Adrenal gland (tissue), 12 donors: ENCODE results near the gene COL19A1. TPM values are rescaled to one million over a fixed set of nuclear protein-coding genes. Genes with fewer than 3 reads are reported as not detected.

Source experiments
- DNase-seq, 7 donors: peaks; one replicate each; pipeline ENCODE4 v3.0.0-alpha.2; 2019 to 2020
- H3K27ac ChIP-seq, 5 donors: fragments of 200-600 bp; sonication (generic) in 4 of 5; 1 replicate in 3 of 5; 2 replicates in 2 of 5; pipeline versions ENCODE4 v1.5.1 to v1.8.0; 2016 to 2020; ENCODE audit warnings: mild to moderate bottlenecking in 1 of 5
- H3K27me3 ChIP-seq: fragments of 200-600 bp; 2 replicates; pipeline ENCODE4 v1.8.0; 2021
- H3K36me3 ChIP-seq, 2 donors: fragments of 200-600 bp; replicated peaks in 1 of 2; 1 replicate in 1 of 2; 2 replicates in 1 of 2; pipeline versions ENCODE4 v1.5.1 to v1.8.0; 2018 to 2022
- H3K4me1 ChIP-seq, 2 donors: fragments of 200-600 bp; replicated peaks in 1 of 2; 1 replicate in 1 of 2; 2 replicates in 1 of 2; pipeline versions ENCODE4 v1.5.1 to v1.8.0; 2018 to 2021
- H3K4me3 ChIP-seq, 4 donors: fragments of 200-600 bp; sonication (generic) in 3 of 4; one replicate each; pipeline ENCODE4 v1.5.1; 2016 to 2018
- H3K9me3 ChIP-seq, 3 donors: fragments of 200-600 bp; sonication (generic) in 1 of 3; replicated peaks in 1 of 3; 1 replicate in 2 of 3; 2 replicates in 1 of 3; pipeline versions ENCODE4 v1.5.1 to v1.8.0; 2016 to 2021
- POLR2A ChIP-seq, 2 donors: fragments of 450-650 bp; IDR thresholded peaks; one replicate each; pipeline ENCODE4 v1.6.1; 2017; ENCODE audit warnings: antibody characterized with exemption in 2 of 2, mild to moderate bottlenecking in 2 of 2, moderate library complexity in 1 of 2
- WGBS, 4 donors: extraction: QIAGEN DNeasy Blood & Tissue Kit in 2 of 4; methylation state at CpG; one replicate each; pipeline versions ENCODE4 v1.1.5 to v1.1.7; 2013 to 2017; 5-methylcytosine and 5-hydroxymethylcytosine counted together
- intact Hi-C, 2 donors: fragments of 100-400 bp; cut with DNase I; formaldehyde crosslinking; loops; one replicate each; pipeline versions ENCODE4 v1.14.1 to v1.15.0; 2022 to 2023
- polyA plus RNA-seq, 3 donors: library from polyadenylated mRNA; stranded (reverse); fragments of 200-250 nt in 2 of 3; fragments of 350-450 nt in 1 of 3; fragmentation: Illumina TruSeq in 1 of 3; extraction: RNeasy Lipid Tissue Mini Kit (QIAGEN cat#74804) in 1 of 3; gene quantifications; one replicate each; pipeline ENCODE4 v1.2.3, GENCODE V29; 2013 to 2014
- total RNA-seq, 9 donors: library from RNA; depleted of rRNA in 4 of 9; stranded (reverse); fragments of >200 nt in 4 of 9; fragments of 120-200 nt in 1 of 9; fragmentation: NEBNext Ultra II Directional in 1 of 9; extraction: Animal tissue kit (Norgen Biotek cat#: 25700) in 1 of 9; gene quantifications; one replicate each; pipeline versions ENCODE4 v1.1.0 to v1.2.4, GENCODE V29; 2013 to 2023
- TF ChIP-seq, protein P1 (sequence below), 6 experiments: fragments of 450-650 bp in 4 of 6; fragments of 200-600 bp in 2 of 6; sonication (generic) in 1 of 6; IDR thresholded peaks; 1 replicate in 5 of 6; 2 replicates in 1 of 6; pipeline versions ENCODE4 v1.5.1 to v1.8.0; 2016 to 2021; ENCODE audit warnings: antibody characterized with exemption in 6 of 6, mild to moderate bottlenecking in 2 of 6, moderate library complexity in 1 of 6
- donor health status: healthy with polysubstance abuse.
- donor health status: Bipolar disorder and iron deficiency.
- donor health status: DM: yes; HTN: yes; CAD: no.
- donor health status: DM: no; HTN: no; CAD: no.
- donor health status: DM: no; HTN: no; CAD: no.
- donor health status: DM: yes; HTN: yes; CAD: no.

Gene COL19A1
- total and polyA plus RNA-seq, 12 donors = under 0.01 to 0.32 (median 0.11) TPM; not detected in 5

GRCh38 chr6:69865126-69865525, 1.2 kb upstream of the COL19A1 start:
- no peaks in the 10 kb centered on the region for H3K9me3 ChIP-seq
- 53 to 68% (median 63%) methylated on average over 2 of the region's 2 CpGs for WGBS, 4 donors
- H3K4me1 ChIP-seq = peaks cover 0 to 10% of the 10 kb centered on the region in 2 donors
- no peaks in the 10 kb centered on the region for H3K36me3 ChIP-seq
- peak in 1 of 7 donors; percentile 5 for DNase-seq
- H3K27me3 ChIP-seq = peaks cover 2% of the 10 kb centered on the region
- H3K27ac ChIP-seq = no peak overlapping the region
- H3K4me3 ChIP-seq = no peak overlapping the region
- TF ChIP-seq POLR2A (IDR thresholded peaks at IDR 0.05) = no peak
- TF ChIP-seq, protein P1, sequence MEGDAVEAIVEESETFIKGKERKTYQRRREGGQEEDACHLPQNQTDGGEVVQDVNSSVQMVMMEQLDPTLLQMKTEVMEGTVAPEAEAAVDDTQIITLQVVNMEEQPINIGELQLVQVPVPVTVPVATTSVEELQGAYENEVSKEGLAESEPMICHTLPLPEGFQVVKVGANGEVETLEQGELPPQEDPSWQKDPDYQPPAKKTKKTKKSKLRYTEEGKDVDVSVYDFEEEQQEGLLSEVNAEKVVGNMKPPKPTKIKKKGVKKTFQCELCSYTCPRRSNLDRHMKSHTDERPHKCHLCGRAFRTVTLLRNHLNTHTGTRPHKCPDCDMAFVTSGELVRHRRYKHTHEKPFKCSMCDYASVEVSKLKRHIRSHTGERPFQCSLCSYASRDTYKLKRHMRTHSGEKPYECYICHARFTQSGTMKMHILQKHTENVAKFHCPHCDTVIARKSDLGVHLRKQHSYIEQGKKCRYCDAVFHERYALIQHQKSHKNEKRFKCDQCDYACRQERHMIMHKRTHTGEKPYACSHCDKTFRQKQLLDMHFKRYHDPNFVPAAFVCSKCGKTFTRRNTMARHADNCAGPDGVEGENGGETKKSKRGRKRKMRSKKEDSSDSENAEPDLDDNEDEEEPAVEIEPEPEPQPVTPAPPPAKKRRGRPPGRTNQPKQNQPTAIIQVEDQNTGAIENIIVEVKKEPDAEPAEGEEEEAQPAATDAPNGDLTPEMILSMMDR (IDR thresholded peaks at IDR 0.05) = no peak
- intact Hi-C loops = no loop called here

DNA sequence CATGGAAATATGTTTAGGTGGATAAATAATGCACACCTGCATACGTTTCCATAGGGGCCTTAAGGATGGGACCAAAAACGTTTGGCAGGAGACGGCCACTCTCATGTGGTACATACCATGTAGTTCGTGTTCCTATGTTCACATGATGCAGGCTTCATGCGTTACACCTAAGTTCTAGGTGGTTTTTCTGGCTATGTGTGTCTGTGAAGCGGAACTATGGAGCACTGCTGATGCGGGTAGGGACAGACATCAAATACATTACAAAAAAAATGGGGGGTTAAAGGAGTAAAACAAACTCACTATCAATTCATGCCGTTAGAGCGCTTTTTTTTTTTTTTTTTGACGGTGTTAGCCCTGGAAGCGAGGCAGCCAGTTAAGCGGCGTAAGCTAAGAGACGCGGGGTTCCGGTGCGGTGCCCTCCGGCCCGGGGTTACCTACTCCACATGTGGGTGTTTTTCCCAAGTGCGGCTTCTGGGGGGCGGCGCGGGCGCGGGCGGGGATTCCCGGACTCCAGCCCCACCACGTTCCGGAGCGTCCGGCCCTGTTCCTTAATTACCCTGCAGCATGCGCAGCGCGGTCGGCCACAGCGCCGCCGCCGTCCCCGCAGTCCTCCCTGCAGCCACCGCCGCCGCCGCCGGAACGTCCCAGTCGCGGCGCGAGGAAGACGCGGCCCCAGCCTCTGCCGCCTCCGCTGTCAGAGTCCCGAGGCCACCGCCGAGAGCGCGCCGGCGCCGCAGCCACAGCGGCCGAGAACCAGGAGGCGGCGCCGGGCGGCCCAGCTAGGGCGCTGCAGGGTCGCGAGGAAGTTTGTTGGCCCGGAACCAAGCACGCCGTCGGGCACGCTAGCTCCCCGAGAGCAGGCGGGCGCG, 648 bp downstream of the COL19A1 start:
- Histone ChIP-seq H3K4me3 (peak overlapping the region in 3 of 4 donors; percentile 25 to 64 (median 31)), H3K27ac (peak overlapping the region in 1 of 5 donors; percentile 41), H3K36me3 (no peaks in the 10 kb centered on the region), H3K4me1 (peaks cover 0 to 10% of the 10 kb centered on the region in 2 donors), H3K27me3 (no peaks in the 10 kb centered on the region), H3K9me3 (no peaks in the 10 kb centered on the region)
- WGBS, 4 donors = 1% methylated on average over 20 to 80 of the region's 80 CpGs
- TF ChIP-seq, protein P1 (IDR thresholded peaks at IDR 0.05) = peak in 2 of 6 experiments; percentile 18
- peak in 1 of 2 donors; percentile 19 for TF ChIP-seq POLR2A (IDR thresholded peaks at IDR 0.05)
- intact Hi-C loops = no loop called here
- DNase-seq = peak; percentile 33 to 72 (median 58)

- WGBS, 4 donors = 10 to 13% (median 11%) methylated on average over 11 of the region's 11 CpGs
- Histone ChIP-seq H3K4me3 (peak overlapping the region in 3 of 4 donors; percentile 25 to 64 (median 31)), H3K27ac (peak overlapping the region in 1 of 5 donors; percentile 41), H3K4me1 (peaks cover 0 to 10% of the 10 kb centered on the region in 2 donors), H3K27me3 (no peaks in the 10 kb centered on the region), H3K36me3 (no peaks in the 10 kb centered on the region), H3K9me3 (no peaks in the 10 kb centered on the region)
- intact Hi-C loops = no loop called here
- DNase-seq = no peak
- no peak for TF ChIP-seq POLR2A (IDR thresholded peaks at IDR 0.05)
- TF ChIP-seq, protein P1 (IDR thresholded peaks at IDR 0.05) = no peak
These were observed 1.3 kb downstream of the COL19A1 start for GRCh38 chr6:69867639-69867976.

DNA sequence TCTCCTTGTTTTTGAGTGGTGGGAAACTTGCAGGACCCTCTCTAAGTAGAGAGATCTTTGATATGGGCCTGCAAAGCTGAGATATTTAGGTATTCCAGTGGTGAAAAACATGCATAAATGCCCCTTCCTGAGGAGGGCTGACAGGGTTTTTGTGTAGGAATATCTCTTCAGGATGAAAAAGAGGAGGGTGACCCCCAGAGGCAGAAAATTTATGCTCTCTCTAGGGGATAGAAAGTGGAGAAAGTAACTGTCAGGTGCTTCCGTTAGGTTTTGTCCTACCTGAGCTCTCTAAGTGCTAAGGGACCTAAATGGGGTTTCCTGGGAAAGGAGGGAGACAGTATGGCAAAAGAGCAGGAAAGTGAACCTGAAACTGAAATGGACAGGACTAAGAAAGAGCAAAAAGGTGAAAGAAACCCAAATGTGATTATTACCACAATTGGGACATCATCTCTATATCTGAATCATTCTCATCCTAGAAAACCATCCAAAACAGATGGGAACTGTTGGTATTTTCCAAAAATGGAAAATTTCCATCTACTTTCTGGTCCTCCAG, 2.0 kb downstream of the COL19A1 start:
- no peak overlapping the region for H3K27ac ChIP-seq
- TF ChIP-seq, protein P1 (IDR thresholded peaks at IDR 0.05) = no peak
- no peak for TF ChIP-seq POLR2A (IDR thresholded peaks at IDR 0.05)
- H3K36me3 ChIP-seq = no peaks in the 10 kb centered on the region
- no peaks in the 10 kb centered on the region for H3K27me3 ChIP-seq
- intact Hi-C loops = no loop called here
- DNase-seq = no peak
- no peaks in the 10 kb centered on the region for H3K9me3 ChIP-seq
- no peak overlapping the region for H3K4me3 ChIP-seq
- WGBS, 4 donors = 90 to 100% (median 91%) methylated on average over 1 of the region's 1 CpG
- peaks cover 0 to 10% of the 10 kb centered on the region in 2 donors for H3K4me1 ChIP-seq
